Neural cell (in vitro differentiated cells): ENCODE results near the gene RIMS4.

Experiments used
- CTCF ChIP-seq: fragments of 450-650 bp; IDR thresholded peaks from 2 replicates; pipeline ENCODE4 v1.5.1; 2014; ENCODE audit warnings: antibody characterized with exemption, mild to moderate bottlenecking, moderate library complexity; ENCODE audit not compliant: poor library complexity, severe bottlenecking
- EP300 ChIP-seq: fragments of 450-650 bp; conservative IDR thresholded peaks from 2 replicates; pipeline ENCODE4 v1.6.1; 2014; ENCODE audit warnings: antibody characterized with exemption, mild to moderate bottlenecking, moderate library complexity; ENCODE audit not compliant: poor library complexity, severe bottlenecking
- EZH2 ChIP-seq: fragments of 200-600, 300-800 bp; shearing (Covaris generic), sonication (generic); IDR thresholded peaks from 2 replicates; pipeline ENCODE4 v1.6.1; 2014; ENCODE audit warnings: antibody characterized with exemption, low read length, borderline replicate concordance, mild to moderate bottlenecking; ENCODE audit not compliant: insufficient read depth, poor library complexity, severe bottlenecking
- MXI1 ChIP-seq: fragments of 450-650 bp; conservative IDR thresholded peaks from 2 replicates; pipeline ENCODE4 v1.6.1; 2014; ENCODE audit warnings: antibody characterized with exemption, mild to moderate bottlenecking; ENCODE audit not compliant: poor library complexity, severe bottlenecking
- POLR2AphosphoS5 ChIP-seq: IDR thresholded peaks from 2 replicates; pipeline ENCODE4 v1.6.1; 2012
- RAD21 ChIP-seq: fragments of 450-650 bp; conservative IDR thresholded peaks from 2 replicates; pipeline ENCODE4 v1.6.1; 2014; ENCODE audit warnings: antibody characterized with exemption, mild to moderate bottlenecking, moderate library complexity
- REST ChIP-seq: IDR thresholded peaks from 2 replicates; pipeline ENCODE4 v1.6.1; 2012; ENCODE audit warnings: borderline replicate concordance
- SMC3 ChIP-seq: fragments of 450-650 bp; conservative IDR thresholded peaks from 2 replicates; pipeline ENCODE4 v1.6.1; 2014; ENCODE audit warnings: antibody characterized with exemption, mild to moderate bottlenecking, moderate library complexity; ENCODE audit not compliant: poor library complexity
- TAF1 ChIP-seq: IDR thresholded peaks from 2 replicates; pipeline ENCODE4 v1.6.1; 2012; ENCODE audit warnings: low read depth

- no peak for TF ChIP-seq CTCF
- no peak for TF ChIP-seq EP300
- no peak for TF ChIP-seq RAD21
- no peak for TF ChIP-seq POLR2AphosphoS5
- no peak for TF ChIP-seq MXI1
- TF ChIP-seq REST = no peak
- TF ChIP-seq EZH2 = no peak
- no peak for TF ChIP-seq SMC3
- TF ChIP-seq TAF1 = no peak
Measured at GRCh38 chr20:44810061-44810390, 320 bp downstream of the RIMS4 start.
